ENCODE measurements around the gene CTIF. TPM values are rescaled to one million over a fixed set of nuclear protein-coding genes. Genes with fewer than 3 reads are reported as not detected.

Gene CTIF
- polyA plus RNA-seq, 2 donors = 11.8 to 22.7 TPM

GRCh38 chr18:48665654-48666053 is 126.8 kb downstream of the CTIF start:
- H3K36me3 ChIP-seq (ENCODE audit: control insufficient read depth in 2 of 2, insufficient read depth in 2 of 2, low read length in 1 of 2) = peaks cover 6 to 12% of the 10 kb centered on the region in 2 donors
- H3K4me1 ChIP-seq (ENCODE audit: control insufficient read depth in 2 of 2, insufficient read depth in 2 of 2, low read length in 1 of 2) = peaks cover 0 to 3% of the 10 kb centered on the region in 2 donors
- peaks cover 0 to under 1% of the 10 kb centered on the region in 2 donors for H3K9me3 ChIP-seq (ENCODE audit: control insufficient read depth in 2 of 2, insufficient read depth in 1 of 2, low read depth in 1 of 2, low read length in 1 of 2)
- no peak overlapping the region for H3K27ac ChIP-seq (ENCODE audit: low read depth in 2 of 2, low read length in 1 of 2)
- H3K27me3 ChIP-seq (ENCODE audit: control insufficient read depth in 1 of 2, insufficient read depth in 2 of 2, low read length in 2 of 2) = no peaks in the 10 kb centered on the region
- no peak overlapping the region for H3K4me3 ChIP-seq (ENCODE audit: low read depth in 1 of 2, low read length in 2 of 2)

DNA sequence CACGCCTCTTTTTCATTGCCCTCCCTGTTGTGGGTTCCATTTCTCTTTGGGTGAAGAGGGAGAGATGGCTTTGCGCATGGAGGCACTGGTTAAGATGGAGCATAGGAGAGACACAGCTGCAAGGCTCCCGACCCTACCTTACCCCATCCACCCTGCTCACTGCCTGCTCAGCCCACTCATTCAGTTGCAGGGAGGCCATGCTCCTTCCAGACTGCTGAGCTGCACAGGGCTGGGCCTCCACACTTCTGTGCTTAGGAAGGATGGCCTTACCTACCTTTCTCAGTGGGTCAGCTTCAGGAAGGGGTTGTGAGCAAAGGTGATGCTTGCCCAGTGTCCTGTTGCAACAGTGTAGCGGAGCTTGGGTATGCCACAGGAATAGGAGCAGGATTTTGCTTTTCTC is 127.8 kb downstream of the CTIF start:
- Histone ChIP-seq H3K4me1 (ENCODE audit: control insufficient read depth in 2 of 2, insufficient read depth in 2 of 2, low read length in 1 of 2) (peaks cover 0 to 3% of the 10 kb centered on the region in 2 donors), H3K27ac (ENCODE audit: low read depth in 2 of 2, low read length in 1 of 2) (no peak overlapping the region), H3K4me3 (ENCODE audit: low read depth in 1 of 2, low read length in 2 of 2) (no peak overlapping the region), H3K9me3 (ENCODE audit: control insufficient read depth in 2 of 2, insufficient read depth in 1 of 2, low read depth in 1 of 2, low read length in 1 of 2) (peaks cover 2 to 3% of the 10 kb centered on the region in 2 donors), H3K36me3 (ENCODE audit: control insufficient read depth in 2 of 2, insufficient read depth in 2 of 2, low read length in 1 of 2) (peaks cover 6 to 19% of the 10 kb centered on the region in 2 donors), H3K27me3 (ENCODE audit: control insufficient read depth in 1 of 2, insufficient read depth in 2 of 2, low read length in 2 of 2) (no peaks in the 10 kb centered on the region)
- 90 to 95% methylated on average over 4 of the region's 4 CpGs for WGBS, 2 donors

GRCh38 chr18:48667276-48668254 is 128.7 kb downstream of the CTIF start:
- H3K4me3 ChIP-seq (ENCODE audit: low read depth in 1 of 2, low read length in 2 of 2) = no peak overlapping the region
- WGBS, 2 donors = 81 to 83% methylated on average over 13 of the region's 13 CpGs

GRCh38 chr18:48668466-48669179 is 129.8 kb downstream of the CTIF start:
- H3K4me1 ChIP-seq (ENCODE audit: control insufficient read depth in 2 of 2, insufficient read depth in 2 of 2, low read length in 1 of 2) = no peaks in the 10 kb centered on the region
- no peak overlapping the region for H3K4me3 ChIP-seq (ENCODE audit: low read depth in 1 of 2, low read length in 2 of 2)
- 93 to 95% methylated on average over 15 of the region's 15 CpGs for WGBS, 2 donors
- H3K36me3 ChIP-seq (ENCODE audit: control insufficient read depth in 2 of 2, insufficient read depth in 2 of 2, low read length in 1 of 2) = peaks cover 6 to 19% of the 10 kb centered on the region in 2 donors
- peaks cover 2 to 3% of the 10 kb centered on the region in 2 donors for H3K9me3 ChIP-seq (ENCODE audit: control insufficient read depth in 2 of 2, insufficient read depth in 1 of 2, low read depth in 1 of 2, low read length in 1 of 2)
- no peak overlapping the region for H3K27ac ChIP-seq (ENCODE audit: low read depth in 2 of 2, low read length in 1 of 2)
- no peaks in the 10 kb centered on the region for H3K27me3 ChIP-seq (ENCODE audit: control insufficient read depth in 1 of 2, insufficient read depth in 2 of 2, low read length in 2 of 2)

More at GRCh38 chr18:48667276-48668254, 128.7 kb downstream of the CTIF start:
- no peaks in the 10 kb centered on the region for H3K27me3 ChIP-seq (ENCODE audit: control insufficient read depth in 1 of 2, insufficient read depth in 2 of 2, low read length in 2 of 2)
- no peak overlapping the region for H3K27ac ChIP-seq (ENCODE audit: low read depth in 2 of 2, low read length in 1 of 2)
- peaks cover 6 to 19% of the 10 kb centered on the region in 2 donors for H3K36me3 ChIP-seq (ENCODE audit: control insufficient read depth in 2 of 2, insufficient read depth in 2 of 2, low read length in 1 of 2)
- H3K9me3 ChIP-seq (ENCODE audit: control insufficient read depth in 2 of 2, insufficient read depth in 1 of 2, low read depth in 1 of 2, low read length in 1 of 2) = peaks cover 2 to 3% of the 10 kb centered on the region in 2 donors
- H3K4me1 ChIP-seq (ENCODE audit: control insufficient read depth in 2 of 2, insufficient read depth in 2 of 2, low read length in 1 of 2) = no peaks in the 10 kb centered on the region

- no peak overlapping the region for H3K4me3 ChIP-seq (ENCODE audit: low read depth in 1 of 2, low read length in 2 of 2)
- WGBS, 2 donors = 88 to 94% methylated on average over 3 of the region's 3 CpGs
- H3K27ac ChIP-seq (ENCODE audit: low read depth in 2 of 2, low read length in 1 of 2) = no peak overlapping the region
- peaks cover 2 to 3% of the 10 kb centered on the region in 2 donors for H3K9me3 ChIP-seq (ENCODE audit: control insufficient read depth in 2 of 2, insufficient read depth in 1 of 2, low read depth in 1 of 2, low read length in 1 of 2)
- H3K36me3 ChIP-seq (ENCODE audit: control insufficient read depth in 2 of 2, insufficient read depth in 2 of 2, low read length in 1 of 2) = peaks cover 6 to 19% of the 10 kb centered on the region in 2 donors
- H3K4me1 ChIP-seq (ENCODE audit: control insufficient read depth in 2 of 2, insufficient read depth in 2 of 2, low read length in 1 of 2) = no peaks in the 10 kb centered on the region
- H3K27me3 ChIP-seq (ENCODE audit: control insufficient read depth in 1 of 2, insufficient read depth in 2 of 2, low read length in 2 of 2) = no peaks in the 10 kb centered on the region
Observed at GRCh38 chr18:48669180-48669675, 130.4 kb downstream of the CTIF start.

DNA sequence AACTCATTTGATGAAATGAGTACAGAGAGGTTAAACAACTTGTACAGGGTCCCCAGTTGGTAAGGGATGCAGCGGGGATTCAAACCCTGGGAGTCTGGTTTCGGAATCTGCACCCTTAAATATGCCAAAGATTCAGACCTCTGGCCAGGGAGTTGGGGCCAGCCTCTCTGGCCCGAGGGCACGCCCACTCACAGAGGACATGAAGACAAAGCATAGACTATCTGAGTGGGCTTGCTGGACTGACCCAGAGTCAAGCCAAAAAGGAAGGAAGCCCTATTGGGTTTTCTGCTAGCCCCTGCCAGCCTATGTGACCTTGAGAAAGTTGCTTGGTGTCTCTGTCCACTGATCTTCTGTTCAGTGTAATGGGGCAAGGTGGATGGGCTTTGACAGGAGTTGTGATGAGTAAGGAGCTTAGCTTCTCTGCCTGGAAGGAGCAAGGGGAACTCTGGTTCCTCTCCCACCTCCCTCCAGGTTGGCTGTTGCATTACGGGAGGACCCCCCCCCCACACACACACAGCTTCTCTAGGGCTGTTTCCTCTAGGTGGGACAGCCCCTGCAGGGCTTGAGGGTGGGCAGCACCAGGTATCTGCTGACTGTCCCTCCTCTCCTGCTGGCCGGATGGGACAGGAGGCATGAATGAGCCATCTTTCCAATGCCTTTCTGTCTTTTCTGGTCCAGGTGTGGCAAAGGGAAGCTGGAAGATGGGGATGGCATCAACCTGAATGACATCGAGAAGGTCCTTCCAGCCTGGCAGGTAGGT is 131.3 kb downstream of the CTIF start:
- Histone ChIP-seq H3K36me3 (ENCODE audit: control insufficient read depth in 2 of 2, insufficient read depth in 2 of 2, low read length in 1 of 2) (peaks cover 6 to 19% of the 10 kb centered on the region in 2 donors), H3K4me1 (ENCODE audit: control insufficient read depth in 2 of 2, insufficient read depth in 2 of 2, low read length in 1 of 2) (no peaks in the 10 kb centered on the region), H3K9me3 (ENCODE audit: control insufficient read depth in 2 of 2, insufficient read depth in 1 of 2, low read depth in 1 of 2, low read length in 1 of 2) (peaks cover 2 to 3% of the 10 kb centered on the region in 2 donors), H3K4me3 (ENCODE audit: low read depth in 1 of 2, low read length in 2 of 2) (no peak overlapping the region), H3K27me3 (ENCODE audit: control insufficient read depth in 1 of 2, insufficient read depth in 2 of 2, low read length in 2 of 2) (no peaks in the 10 kb centered on the region), H3K27ac (ENCODE audit: low read depth in 2 of 2, low read length in 1 of 2) (no peak overlapping the region)
- 97% methylated on average over 7 of the region's 7 CpGs for WGBS, 2 donors

DNA sequence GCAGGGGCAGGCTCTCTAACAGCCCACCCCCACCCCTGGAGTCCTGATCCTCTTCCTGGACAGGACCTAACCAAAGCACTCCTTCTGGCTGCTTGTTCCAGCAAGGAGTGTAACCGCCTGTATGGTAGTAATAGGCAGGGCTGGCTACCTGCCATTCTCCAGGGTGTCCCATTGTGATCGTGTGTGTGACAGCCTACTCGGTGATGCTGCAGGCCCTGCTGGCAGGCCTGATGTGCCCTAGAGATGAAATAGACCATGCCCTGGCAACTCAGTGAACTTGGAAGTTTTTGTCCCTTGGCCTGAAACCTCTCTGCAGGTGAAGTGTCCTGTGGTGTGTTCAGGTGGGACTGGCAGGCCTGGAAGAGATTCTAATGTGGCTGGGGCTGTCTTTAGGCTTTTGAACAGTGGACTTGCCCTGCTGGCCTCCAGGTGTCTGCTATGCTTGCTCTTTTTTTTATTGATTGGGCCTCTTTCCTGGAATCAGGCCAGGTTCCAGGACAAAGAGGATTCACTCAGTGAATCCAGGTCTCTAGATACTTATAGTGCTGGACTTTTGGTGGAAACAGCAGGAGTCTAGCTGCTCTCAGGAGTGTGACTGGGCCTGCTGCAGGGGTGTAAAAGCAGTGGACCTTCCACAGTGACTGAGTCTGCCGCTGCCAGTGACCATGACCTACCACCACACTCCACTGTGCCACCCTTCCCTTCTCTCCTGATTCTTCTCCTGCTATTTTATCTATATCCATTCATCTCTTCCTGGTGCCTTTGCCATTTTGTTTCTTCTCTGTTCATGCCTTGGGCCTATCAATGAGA is 132.1 kb downstream of the CTIF start:
- Histone ChIP-seq H3K9me3 (ENCODE audit: control insufficient read depth in 2 of 2, insufficient read depth in 1 of 2, low read depth in 1 of 2, low read length in 1 of 2) (peaks cover 2 to 3% of the 10 kb centered on the region in 2 donors), H3K36me3 (ENCODE audit: control insufficient read depth in 2 of 2, insufficient read depth in 2 of 2, low read length in 1 of 2) (peaks cover 3 to 19% of the 10 kb centered on the region in 2 donors), H3K4me3 (ENCODE audit: low read depth in 1 of 2, low read length in 2 of 2) (no peak overlapping the region), H3K27ac (ENCODE audit: low read depth in 2 of 2, low read length in 1 of 2) (no peak overlapping the region), H3K27me3 (ENCODE audit: control insufficient read depth in 1 of 2, insufficient read depth in 2 of 2, low read length in 2 of 2) (no peaks in the 10 kb centered on the region), H3K4me1 (ENCODE audit: control insufficient read depth in 2 of 2, insufficient read depth in 2 of 2, low read length in 1 of 2) (peaks cover 2 to 3% of the 10 kb centered on the region in 2 donors)
- WGBS, 2 donors = 91 to 93% methylated on average over 4 of the region's 4 CpGs

DNA sequence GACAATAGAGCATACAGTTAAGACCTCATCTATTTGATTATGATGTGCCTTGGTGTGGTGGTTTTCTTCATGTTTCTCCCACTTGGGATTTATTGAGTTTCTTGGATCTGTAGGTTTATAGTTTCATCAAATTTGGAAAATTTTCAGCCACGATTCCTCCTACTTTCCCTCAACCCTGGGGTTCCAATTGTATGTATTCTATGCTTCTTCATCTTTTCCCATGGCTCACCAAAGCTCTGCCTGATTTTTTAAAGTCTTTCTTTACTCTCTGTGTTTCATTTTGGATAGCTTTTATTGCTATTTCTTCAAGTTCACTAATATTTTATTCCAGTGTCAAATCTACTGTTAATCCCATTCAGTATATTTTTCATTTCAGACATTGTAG is 132.7 kb downstream of the CTIF start:
- Histone ChIP-seq H3K9me3 (ENCODE audit: control insufficient read depth in 2 of 2, insufficient read depth in 1 of 2, low read depth in 1 of 2, low read length in 1 of 2) (peaks cover 2 to 3% of the 10 kb centered on the region in 2 donors), H3K27ac (ENCODE audit: low read depth in 2 of 2, low read length in 1 of 2) (no peak overlapping the region), H3K4me3 (ENCODE audit: low read depth in 1 of 2, low read length in 2 of 2) (no peak overlapping the region), H3K27me3 (ENCODE audit: control insufficient read depth in 1 of 2, insufficient read depth in 2 of 2, low read length in 2 of 2) (no peaks in the 10 kb centered on the region), H3K36me3 (ENCODE audit: control insufficient read depth in 2 of 2, insufficient read depth in 2 of 2, low read length in 1 of 2) (peaks cover 0 to 19% of the 10 kb centered on the region in 2 donors), H3K4me1 (ENCODE audit: control insufficient read depth in 2 of 2, insufficient read depth in 2 of 2, low read length in 1 of 2) (peaks cover 2 to 3% of the 10 kb centered on the region in 2 donors)
- WGBS, 2 donors = 89 to 93% methylated on average over 1 of the region's 1 CpG
